KOPT-K1 (cell line): ENCODE measurements around the gene NELL1.

Experiments
- H3K27ac ChIP-seq: fragments of 200-600 bp; sonication (generic); 2 replicates; pipeline ENCODE4 v1.5.1; 2016; ENCODE audit warnings: antibody characterized with exemption, mild to moderate bottlenecking, low read depth, low read length; ENCODE audit not compliant: poor library complexity, severe bottlenecking
- H3K36me3 ChIP-seq: fragments of 200-600 bp; sonication (generic); 2 replicates; pipeline ENCODE4 v1.5.1; 2017; ENCODE audit warnings: antibody characterized with exemption, mild to moderate bottlenecking, low read length, moderate library complexity; ENCODE audit not compliant: insufficient read depth
- H3K9me3 ChIP-seq: fragments of 200-600 bp; sonication (generic); 2 replicates; pipeline ENCODE4 v1.5.1; 2017; ENCODE audit warnings: antibody characterized with exemption, low read length, mild to moderate bottlenecking; ENCODE audit not compliant: insufficient read depth, poor library complexity, severe bottlenecking

NELL1 gene

GRCh38 chr11:21566521-21567117 lies 897.2 kb downstream of the NELL1 start:
- no peak overlapping the region for H3K27ac ChIP-seq
- H3K36me3 ChIP-seq, result no peaks in the 10 kb centered on the region

GRCh38 chr11:21567645-21568290 lies 898.4 kb downstream of the NELL1 start:
- no peaks in the 10 kb centered on the region for H3K36me3 ChIP-seq
- no peaks in the 10 kb centered on the region for H3K9me3 ChIP-seq
- H3K27ac ChIP-seq, result no peak overlapping the region

More at GRCh38 chr11:21566521-21567117, 897.2 kb downstream of the NELL1 start:
- no peaks in the 10 kb centered on the region for H3K9me3 ChIP-seq

- no peaks in the 10 kb centered on the region for H3K9me3 ChIP-seq
- H3K36me3 ChIP-seq, result no peaks in the 10 kb centered on the region
- no peak overlapping the region for H3K27ac ChIP-seq
Measured at GRCh38 chr11:21572210-21572609, 902.8 kb downstream of the NELL1 start.

- Histone ChIP-seq H3K9me3 (no peaks in the 10 kb centered on the region), H3K27ac (no peak overlapping the region), H3K36me3 (no peaks in the 10 kb centered on the region)
Measured at GRCh38 chr11:21582791-21583190, 913.4 kb downstream of the NELL1 start.

- no peak overlapping the region for H3K27ac ChIP-seq
- no peaks in the 10 kb centered on the region for H3K36me3 ChIP-seq
- no peaks in the 10 kb centered on the region for H3K9me3 ChIP-seq
Measured at GRCh38 chr11:21588754-21589153, 919.4 kb downstream of the NELL1 start.

- Histone ChIP-seq H3K9me3 (no peaks in the 10 kb centered on the region), H3K36me3 (no peaks in the 10 kb centered on the region), H3K27ac (no peak overlapping the region)
Measured at GRCh38 chr11:21602699-21603098, 933.3 kb downstream of the NELL1 start.

GRCh38 chr11:21603886-21604285 lies 934.5 kb downstream of the NELL1 start:
- H3K27ac ChIP-seq, result no peak overlapping the region
- H3K36me3 ChIP-seq, result no peaks in the 10 kb centered on the region
- no peaks in the 10 kb centered on the region for H3K9me3 ChIP-seq

GRCh38 chr11:21604564-21604963 lies 935.2 kb downstream of the NELL1 start:
- Histone ChIP-seq H3K27ac (no peak overlapping the region), H3K9me3 (no peaks in the 10 kb centered on the region), H3K36me3 (no peaks in the 10 kb centered on the region)

GRCh38 chr11:21612326-21612725 lies 942.9 kb downstream of the NELL1 start:
- H3K27ac ChIP-seq, result no peak overlapping the region
- H3K9me3 ChIP-seq, result no peaks in the 10 kb centered on the region
- H3K36me3 ChIP-seq, result no peaks in the 10 kb centered on the region

- H3K9me3 ChIP-seq, result no peaks in the 10 kb centered on the region
- H3K27ac ChIP-seq, result no peak overlapping the region
- no peaks in the 10 kb centered on the region for H3K36me3 ChIP-seq
Measured at GRCh38 chr11:21614961-21615360, 945.6 kb downstream of the NELL1 start.

GRCh38 chr11:21615955-21616371 lies 946.6 kb downstream of the NELL1 start:
- Histone ChIP-seq H3K36me3 (no peaks in the 10 kb centered on the region), H3K9me3 (no peaks in the 10 kb centered on the region), H3K27ac (no peak overlapping the region)

- Histone ChIP-seq H3K36me3 (no peaks in the 10 kb centered on the region), H3K27ac (no peak overlapping the region), H3K9me3 (no peaks in the 10 kb centered on the region)
Measured at GRCh38 chr11:21622566-21622965, 953.2 kb downstream of the NELL1 start.

GRCh38 chr11:21622995-21623394 lies 953.6 kb downstream of the NELL1 start:
- Histone ChIP-seq H3K27ac (no peak overlapping the region), H3K9me3 (no peaks in the 10 kb centered on the region), H3K36me3 (no peaks in the 10 kb centered on the region)
